Measurements from ENCODE around the gene SUSD3. TPM values are rescaled to one million over a fixed set of nuclear protein-coding genes. Genes with fewer than 3 reads are reported as not detected.

SUSD3 gene
- total RNA-seq, 6 experiments from 2014 or later = 6.5 to 51.5 (median 31.2) TPM

DNA sequence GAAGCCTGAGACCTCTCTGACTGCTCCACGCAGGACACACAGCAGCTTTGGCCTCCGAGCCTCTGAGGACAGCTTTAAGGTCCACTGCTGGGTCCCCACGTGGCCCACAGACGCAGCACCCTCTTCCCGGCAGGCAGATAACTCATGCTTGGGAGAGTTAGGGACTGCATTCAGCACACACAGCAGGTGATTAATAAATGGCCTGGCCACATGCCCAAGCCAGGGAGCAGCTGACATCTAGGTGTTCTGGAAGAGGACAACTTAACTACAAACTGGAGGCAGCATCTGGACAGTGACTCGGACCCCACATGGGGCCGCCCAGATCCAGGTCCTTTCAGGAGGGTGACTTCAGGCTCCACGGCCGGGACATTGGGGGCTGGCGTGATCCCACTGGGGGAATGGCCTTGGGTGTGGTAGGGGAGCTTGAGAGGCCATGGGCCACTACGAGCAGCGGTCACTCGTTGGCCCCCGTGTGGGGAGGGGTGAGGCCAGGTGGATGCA is 64.3 kb downstream of the SUSD3 start:
- Histone ChIP-seq H3K4me3 (no peak overlapping the region), H3K27ac (no peak overlapping the region), H3K27me3 (no peaks in the 10 kb centered on the region), H3K4me1 (peaks cover 0 to 20% (median 3%) of the 10 kb centered on the region in 4 donors), H3K9me3 (no peaks in the 10 kb centered on the region), H3K36me3 (peaks cover 0 to 46% (median 10%) of the 10 kb centered on the region in 4 donors)
- TF ChIP-seq, protein P1, sequence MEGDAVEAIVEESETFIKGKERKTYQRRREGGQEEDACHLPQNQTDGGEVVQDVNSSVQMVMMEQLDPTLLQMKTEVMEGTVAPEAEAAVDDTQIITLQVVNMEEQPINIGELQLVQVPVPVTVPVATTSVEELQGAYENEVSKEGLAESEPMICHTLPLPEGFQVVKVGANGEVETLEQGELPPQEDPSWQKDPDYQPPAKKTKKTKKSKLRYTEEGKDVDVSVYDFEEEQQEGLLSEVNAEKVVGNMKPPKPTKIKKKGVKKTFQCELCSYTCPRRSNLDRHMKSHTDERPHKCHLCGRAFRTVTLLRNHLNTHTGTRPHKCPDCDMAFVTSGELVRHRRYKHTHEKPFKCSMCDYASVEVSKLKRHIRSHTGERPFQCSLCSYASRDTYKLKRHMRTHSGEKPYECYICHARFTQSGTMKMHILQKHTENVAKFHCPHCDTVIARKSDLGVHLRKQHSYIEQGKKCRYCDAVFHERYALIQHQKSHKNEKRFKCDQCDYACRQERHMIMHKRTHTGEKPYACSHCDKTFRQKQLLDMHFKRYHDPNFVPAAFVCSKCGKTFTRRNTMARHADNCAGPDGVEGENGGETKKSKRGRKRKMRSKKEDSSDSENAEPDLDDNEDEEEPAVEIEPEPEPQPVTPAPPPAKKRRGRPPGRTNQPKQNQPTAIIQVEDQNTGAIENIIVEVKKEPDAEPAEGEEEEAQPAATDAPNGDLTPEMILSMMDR (IDR thresholded peaks at IDR 0.05) = no peak
- TF ChIP-seq POLR2A (IDR thresholded peaks at IDR 0.05) = no peak
- peak in 2 of 3 donors; percentile 46 to 53 for DNase-seq
- intact Hi-C loops (cut with DNase I) = no loop called here
- ATAC-seq = no peak
- WGBS (ENCODE audit: insufficient coverage, low coverage, low lambda C conversion rate, missing lambda C conversion rate) = 85% methylated on average over 3 of the region's 14 CpGs

- no peak overlapping the region for H3K27ac ChIP-seq
- DNase-seq = peak in 2 of 3 donors; percentile 47 to 56
- no peak for ATAC-seq
- no peaks in the 10 kb centered on the region for H3K9me3 ChIP-seq
- TF ChIP-seq POLR2A (IDR thresholded peaks at IDR 0.05) = no peak
- TF ChIP-seq, protein P1 (IDR thresholded peaks at IDR 0.05) = no peak
- H3K4me3 ChIP-seq = no peak overlapping the region
- intact Hi-C loops (cut with DNase I) = no loop called here
- H3K4me1 ChIP-seq = peaks cover 0 to 20% (median 3%) of the 10 kb centered on the region in 4 donors
- WGBS (ENCODE audit: insufficient coverage, low coverage, low lambda C conversion rate, missing lambda C conversion rate) = 53% methylated on average over 3 of the region's 14 CpGs
- H3K36me3 ChIP-seq = peaks cover 0 to 46% (median 10%) of the 10 kb centered on the region in 4 donors
- H3K27me3 ChIP-seq = no peaks in the 10 kb centered on the region
Observed at GRCh38 chr9:93123561-93124283, 65.2 kb downstream of the SUSD3 start.

DNA sequence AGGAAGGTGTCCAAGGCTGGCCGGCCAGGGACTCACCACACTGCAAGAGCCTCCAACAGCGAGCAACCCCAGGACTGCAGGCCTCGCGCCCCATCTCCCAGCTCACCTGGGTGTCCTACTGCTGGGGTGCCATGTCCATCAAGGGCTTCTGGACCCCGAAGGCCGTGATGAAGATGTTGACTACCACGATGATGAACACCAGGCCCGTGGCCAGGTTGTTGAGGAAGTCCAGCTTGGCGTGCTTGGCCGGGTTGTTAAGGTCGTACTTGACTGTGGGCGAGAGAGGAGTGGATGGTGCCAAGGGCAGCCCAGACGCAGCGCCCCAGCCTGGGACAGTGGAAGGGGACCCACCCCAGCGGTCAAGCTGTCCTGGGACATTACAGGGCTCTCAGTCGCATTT is 66.3 kb downstream of the SUSD3 start:
- ATAC-seq (no peak), DNase-seq (peak in 2 of 3 donors; percentile 47 to 49)
- no peak overlapping the region for H3K4me3 ChIP-seq
- no peak overlapping the region for H3K27ac ChIP-seq
- H3K9me3 ChIP-seq = no peaks in the 10 kb centered on the region
- intact Hi-C loops (cut with DNase I) = no loop called here
- WGBS (ENCODE audit: insufficient coverage, low coverage, low lambda C conversion rate, missing lambda C conversion rate) = 92% methylated on average over 7 of the region's 16 CpGs
- H3K4me1 ChIP-seq = peaks cover 0 to 17% (median 3%) of the 10 kb centered on the region in 4 donors
- TF ChIP-seq, protein P1 (IDR thresholded peaks at IDR 0.05) = no peak
- no peak for TF ChIP-seq POLR2A (IDR thresholded peaks at IDR 0.05)
- H3K36me3 ChIP-seq = peaks cover 0 to 46% (median 10%) of the 10 kb centered on the region in 4 donors
- H3K27me3 ChIP-seq = no peaks in the 10 kb centered on the region

DNA sequence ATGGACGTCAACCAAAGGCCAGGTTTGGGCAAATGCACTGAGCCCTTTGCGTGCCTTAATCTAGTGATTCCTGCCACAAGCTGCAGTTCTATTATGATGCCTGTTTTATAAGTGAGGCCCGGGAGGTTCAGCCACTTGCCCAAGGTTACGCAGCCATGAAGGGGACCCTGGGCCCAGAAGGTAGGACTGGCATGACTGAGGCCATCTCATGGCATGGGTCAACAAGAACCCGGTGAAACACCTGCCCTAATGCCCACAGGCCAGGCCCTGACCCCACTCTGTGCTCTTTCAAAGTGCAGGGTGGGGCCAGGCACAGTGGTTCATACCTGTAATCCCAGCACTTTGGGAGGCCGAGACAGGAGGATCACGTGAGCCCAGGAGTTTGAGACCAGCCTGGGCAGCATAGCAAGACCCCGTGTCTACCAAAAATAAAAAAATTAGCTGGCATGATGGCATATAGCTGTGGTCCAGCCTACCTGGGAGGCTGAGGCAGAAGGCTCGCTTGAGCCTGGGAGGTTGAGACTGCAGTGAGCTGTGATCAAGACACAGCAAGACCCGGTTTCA is 66.9 kb downstream of the SUSD3 start:
- ATAC-seq (no peak), DNase-seq (peak; percentile 5 to 42 (median 9))
- Histone ChIP-seq H3K27me3 (no peaks in the 10 kb centered on the region), H3K9me3 (no peaks in the 10 kb centered on the region), H3K27ac (no peak overlapping the region), H3K36me3 (peaks cover 0 to 46% (median 10%) of the 10 kb centered on the region in 4 donors), H3K4me3 (no peak overlapping the region), H3K4me1 (peaks cover 0 to 17% (median 1%) of the 10 kb centered on the region in 4 donors)
- TF ChIP-seq, protein P1 (IDR thresholded peaks at IDR 0.05) = no peak
- no peak for TF ChIP-seq POLR2A (IDR thresholded peaks at IDR 0.05)
- 86% methylated on average over 5 of the region's 10 CpGs for WGBS (ENCODE audit: insufficient coverage, low coverage, low lambda C conversion rate, missing lambda C conversion rate)
- intact Hi-C loops (cut with DNase I) = no loop called here
